Measurements from ENCODE around the gene TPGS2.

TPGS2 gene

GRCh38 chr18:36771245-36771644 lies 57.6 kb downstream of the TPGS2 start:
- TF ChIP-seq GATA2 (IDR thresholded peaks at IDR 0.05; ENCODE audit: low read depth, low read length) (no peak), GATA3 (IDR thresholded peaks at IDR 0.05; ENCODE audit: low read depth, low read length) (no peak)

- TF ChIP-seq GATA3 (IDR thresholded peaks at IDR 0.05; ENCODE audit: low read depth, low read length): no peak
- TF ChIP-seq GATA2 (IDR thresholded peaks at IDR 0.05; ENCODE audit: low read depth, low read length): no peak
Observed at GRCh38 chr18:36770315-36770946, 58.4 kb downstream of the TPGS2 start.

GRCh38 chr18:36769611-36770314 lies 59.0 kb downstream of the TPGS2 start:
- no peak for TF ChIP-seq GATA3 (IDR thresholded peaks at IDR 0.05; ENCODE audit: low read depth, low read length)

GRCh38 chr18:36769172-36769571 lies 59.6 kb downstream of the TPGS2 start:
- no peak for TF ChIP-seq GATA2 (IDR thresholded peaks at IDR 0.05; ENCODE audit: low read depth, low read length)
- no peak for TF ChIP-seq GATA3 (IDR thresholded peaks at IDR 0.05; ENCODE audit: low read depth, low read length)

- TF ChIP-seq GATA3 (IDR thresholded peaks at IDR 0.05; ENCODE audit: low read depth, low read length) (no peak), GATA2 (IDR thresholded peaks at IDR 0.05; ENCODE audit: low read depth, low read length) (no peak)
Observed at GRCh38 chr18:36766836-36767235, 62.0 kb downstream of the TPGS2 start.

- no peak for TF ChIP-seq GATA2 (IDR thresholded peaks at IDR 0.05; ENCODE audit: low read depth, low read length)
- TF ChIP-seq GATA3 (IDR thresholded peaks at IDR 0.05; ENCODE audit: low read depth, low read length): no peak
Observed at GRCh38 chr18:36762074-36762473, 66.7 kb downstream of the TPGS2 start.

GRCh38 chr18:36761186-36761698 lies 67.6 kb downstream of the TPGS2 start:
- no peak for TF ChIP-seq GATA2 (IDR thresholded peaks at IDR 0.05; ENCODE audit: low read depth, low read length)
- TF ChIP-seq GATA3 (IDR thresholded peaks at IDR 0.05; ENCODE audit: low read depth, low read length): no peak

- no peak for TF ChIP-seq GATA3 (IDR thresholded peaks at IDR 0.05; ENCODE audit: low read depth, low read length)
- no peak for TF ChIP-seq GATA2 (IDR thresholded peaks at IDR 0.05; ENCODE audit: low read depth, low read length)
Observed at GRCh38 chr18:36760598-36760997, 68.2 kb downstream of the TPGS2 start.

GRCh38 chr18:36759167-36759776 lies 69.5 kb downstream of the TPGS2 start:
- no peak for TF ChIP-seq GATA3 (IDR thresholded peaks at IDR 0.05; ENCODE audit: low read depth, low read length)
- no peak for TF ChIP-seq GATA2 (IDR thresholded peaks at IDR 0.05; ENCODE audit: low read depth, low read length)

- TF ChIP-seq GATA2 (IDR thresholded peaks at IDR 0.05; ENCODE audit: low read depth, low read length): no peak
- TF ChIP-seq GATA3 (IDR thresholded peaks at IDR 0.05; ENCODE audit: low read depth, low read length): no peak
Observed at GRCh38 chr18:36758623-36759022, 70.2 kb downstream of the TPGS2 start.

- TF ChIP-seq GATA2 (IDR thresholded peaks at IDR 0.05; ENCODE audit: low read depth, low read length) (no peak), GATA3 (IDR thresholded peaks at IDR 0.05; ENCODE audit: low read depth, low read length) (no peak)
Observed at GRCh38 chr18:36757991-36758390, 70.8 kb downstream of the TPGS2 start.

GRCh38 chr18:36757081-36757480 lies 71.7 kb downstream of the TPGS2 start:
- TF ChIP-seq GATA3 (IDR thresholded peaks at IDR 0.05; ENCODE audit: low read depth, low read length) (no peak), GATA2 (IDR thresholded peaks at IDR 0.05; ENCODE audit: low read depth, low read length) (no peak)

- TF ChIP-seq GATA2 (IDR thresholded peaks at IDR 0.05; ENCODE audit: low read depth, low read length): no peak
Observed at GRCh38 chr18:36756242-36756641, 72.6 kb downstream of the TPGS2 start.

GRCh38 chr18:36752929-36753865 lies 75.6 kb downstream of the TPGS2 start:
- TF ChIP-seq GATA3 (IDR thresholded peaks at IDR 0.05; ENCODE audit: low read depth, low read length) (no peak), GATA2 (IDR thresholded peaks at IDR 0.05; ENCODE audit: low read depth, low read length) (no peak)

Data from SH-SY5Y (cell line).